Bronchial epithelial cell (primary cell): ENCODE measurements around the gene CC2D2B. TPM values are rescaled to one million over a fixed set of nuclear protein-coding genes. Genes with fewer than 3 reads are reported as not detected.

Source experiments
- DNase-seq: peaks from one replicate; pipeline ENCODE4 v3.0.0-alpha.2; 2010; ENCODE audit warnings: low read depth
- FAIRE-seq: peaks from 2 replicates; lab custom pipeline; 2011; peaks lifted over from hg19 to GRCh38; lab: Jason Lieb, UNC
- H3K27me3 ChIP-seq: 2 replicates; pipeline ENCODE4 v1.5.1; 2011; ENCODE audit warnings: low read length; ENCODE audit not compliant: control insufficient read depth, insufficient read depth
- H3K36me3 ChIP-seq: 2 replicates; pipeline ENCODE4 v1.5.1; 2011; ENCODE audit warnings: low read length; ENCODE audit not compliant: control insufficient read depth, insufficient read depth
- H3K4me3 ChIP-seq: 2 replicates; pipeline ENCODE4 v1.5.1; 2011; ENCODE audit warnings: mild to moderate bottlenecking, low read depth, low read length, control low read depth
- total RNA-seq: library from RNA; depleted of rRNA; stranded (reverse); fragments of >200 nt; gene quantifications from 2 replicates; pipeline ENCODE4 v1.2.1, GENCODE V29; 2014
- TF ChIP-seq, protein P1 (sequence below): IDR thresholded peaks from 2 replicates; pipeline ENCODE4 v1.5.1; 2011; ENCODE audit warnings: mild to moderate bottlenecking, moderate library complexity, low read length, control low read depth, inconsistent platforms; ENCODE audit not compliant: insufficient read depth, severe bottlenecking

Gene CC2D2B
- total RNA-seq, 1 donor from 2014 or later, result not detected

DNA sequence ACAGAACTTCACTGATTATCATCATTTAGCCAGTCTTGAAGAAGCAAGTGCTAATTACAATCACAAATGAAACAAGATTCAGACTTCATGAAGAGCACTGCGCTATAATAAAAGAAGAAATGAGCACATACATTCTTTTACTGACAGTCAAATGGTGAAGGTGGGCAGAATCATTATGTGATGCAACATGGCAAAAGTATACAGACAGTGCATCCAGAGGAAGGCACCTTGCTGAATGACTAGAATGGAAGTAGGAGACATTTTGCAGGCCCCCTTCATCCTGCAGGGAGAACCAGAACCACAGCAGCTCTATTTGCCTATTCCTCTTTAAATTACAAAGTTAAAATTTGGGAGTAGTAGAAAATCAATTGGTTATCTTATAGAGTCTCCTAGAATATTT lies 31.0 kb upstream of the CC2D2B start:
- FAIRE-seq (no peak), DNase-seq (no peak)
- H3K4me3 ChIP-seq, result no peak overlapping the region
- H3K27me3 ChIP-seq, result no peaks in the 10 kb centered on the region
- peaks cover 1% of the 10 kb centered on the region for H3K36me3 ChIP-seq
- TF ChIP-seq, protein P1, sequence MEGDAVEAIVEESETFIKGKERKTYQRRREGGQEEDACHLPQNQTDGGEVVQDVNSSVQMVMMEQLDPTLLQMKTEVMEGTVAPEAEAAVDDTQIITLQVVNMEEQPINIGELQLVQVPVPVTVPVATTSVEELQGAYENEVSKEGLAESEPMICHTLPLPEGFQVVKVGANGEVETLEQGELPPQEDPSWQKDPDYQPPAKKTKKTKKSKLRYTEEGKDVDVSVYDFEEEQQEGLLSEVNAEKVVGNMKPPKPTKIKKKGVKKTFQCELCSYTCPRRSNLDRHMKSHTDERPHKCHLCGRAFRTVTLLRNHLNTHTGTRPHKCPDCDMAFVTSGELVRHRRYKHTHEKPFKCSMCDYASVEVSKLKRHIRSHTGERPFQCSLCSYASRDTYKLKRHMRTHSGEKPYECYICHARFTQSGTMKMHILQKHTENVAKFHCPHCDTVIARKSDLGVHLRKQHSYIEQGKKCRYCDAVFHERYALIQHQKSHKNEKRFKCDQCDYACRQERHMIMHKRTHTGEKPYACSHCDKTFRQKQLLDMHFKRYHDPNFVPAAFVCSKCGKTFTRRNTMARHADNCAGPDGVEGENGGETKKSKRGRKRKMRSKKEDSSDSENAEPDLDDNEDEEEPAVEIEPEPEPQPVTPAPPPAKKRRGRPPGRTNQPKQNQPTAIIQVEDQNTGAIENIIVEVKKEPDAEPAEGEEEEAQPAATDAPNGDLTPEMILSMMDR, result no peak

DNA sequence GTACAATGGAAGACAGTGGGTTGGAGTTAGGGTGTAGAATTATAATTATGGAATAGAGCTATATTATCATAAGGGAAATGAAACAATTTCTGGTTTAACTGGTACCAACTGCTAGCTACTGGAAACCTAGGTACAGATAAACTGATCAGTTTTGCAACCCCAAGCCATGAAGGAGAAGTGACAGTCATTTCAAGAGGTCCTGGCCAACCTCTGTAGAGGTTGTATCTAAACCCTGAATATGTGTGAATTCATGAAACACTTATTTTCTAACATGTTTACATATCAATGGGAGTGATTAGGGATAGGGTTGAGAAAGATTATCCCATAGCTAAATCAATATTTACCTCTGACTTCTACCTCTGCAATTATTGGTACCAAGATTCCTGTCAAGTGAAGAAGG lies 29.9 kb upstream of the CC2D2B start:
- DNase-seq, result no peak
- TF ChIP-seq, protein P1, result no peak
- no peak overlapping the region for H3K4me3 ChIP-seq
- no peaks in the 10 kb centered on the region for H3K27me3 ChIP-seq
- H3K36me3 ChIP-seq, result peaks cover 1% of the 10 kb centered on the region
- no peak for FAIRE-seq

DNA sequence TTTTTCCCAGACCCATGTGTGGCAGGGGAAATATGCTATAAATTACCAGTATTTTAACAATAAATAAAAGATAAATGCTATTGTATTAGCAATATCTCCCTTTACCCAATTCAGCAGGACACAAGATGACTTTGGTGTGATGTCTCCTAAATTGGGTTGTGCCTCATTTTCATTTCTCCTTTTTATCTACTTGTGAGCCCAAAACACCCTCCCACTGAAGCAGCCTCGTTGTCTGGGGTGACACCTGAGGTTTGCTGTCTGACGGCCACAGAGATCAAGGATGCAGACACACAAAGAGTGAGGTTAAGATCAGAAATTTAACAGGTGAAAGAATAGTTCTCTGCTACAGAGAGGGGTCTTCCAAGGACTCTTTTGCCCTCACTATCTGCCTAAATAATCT lies 27.1 kb upstream of the CC2D2B start:
- no peaks in the 10 kb centered on the region for H3K27me3 ChIP-seq
- no peak for FAIRE-seq

DNA sequence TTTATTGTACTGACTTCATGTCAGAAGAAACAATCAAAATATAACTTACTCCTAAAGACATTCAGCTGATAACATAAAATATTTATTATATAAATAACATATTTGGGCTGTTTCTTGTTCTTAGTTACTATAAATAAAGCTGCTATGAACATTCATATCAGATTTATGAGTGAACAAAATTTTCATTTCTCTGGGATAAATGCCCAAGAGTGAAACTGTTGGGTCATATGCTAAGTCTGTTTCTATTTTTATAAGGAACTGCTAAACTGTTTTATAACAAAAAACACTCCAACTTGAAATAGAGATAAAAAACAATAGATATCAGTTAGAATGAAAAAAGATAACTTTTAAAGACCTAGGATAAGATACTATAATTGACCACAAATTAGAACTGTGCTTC lies 26.5 kb upstream of the CC2D2B start:
- DNase-seq (no peak), FAIRE-seq (no peak)

More for the DNA sequence above, 27.1 kb upstream of the CC2D2B start:
- TF ChIP-seq, protein P1, result no peak
- no peak for DNase-seq
- Histone ChIP-seq H3K4me3 (no peak overlapping the region), H3K36me3 (no peaks in the 10 kb centered on the region)

DNA sequence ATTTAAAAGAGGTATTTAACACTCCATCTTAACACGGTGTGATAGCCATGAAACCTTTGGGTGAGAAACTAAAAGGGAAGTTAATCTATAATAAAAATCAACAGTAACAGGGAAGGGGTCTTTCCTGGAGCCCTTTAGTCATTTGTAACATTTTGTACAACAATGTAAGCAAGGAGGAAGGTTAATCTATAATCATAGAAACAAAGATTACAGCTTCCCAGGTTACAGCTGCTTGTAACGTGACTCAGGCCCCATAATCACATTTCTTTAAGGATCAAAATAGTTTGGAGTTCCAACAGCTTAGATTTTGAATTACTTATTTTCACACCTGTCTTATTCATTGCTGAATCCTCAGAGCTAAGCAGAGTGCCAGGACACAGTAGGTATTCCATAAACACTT lies 17.9 kb upstream of the CC2D2B start:
- FAIRE-seq, result no peak

More for the DNA sequence above, 26.5 kb upstream of the CC2D2B start:
- Histone ChIP-seq H3K27me3 (no peaks in the 10 kb centered on the region), H3K36me3 (no peaks in the 10 kb centered on the region), H3K4me3 (no peak overlapping the region)
- TF ChIP-seq, protein P1, result no peak

More for the DNA sequence above, 17.9 kb upstream of the CC2D2B start:
- Histone ChIP-seq H3K4me3 (no peak overlapping the region), H3K36me3 (no peaks in the 10 kb centered on the region), H3K27me3 (no peaks in the 10 kb centered on the region)
- TF ChIP-seq, protein P1, result no peak
- DNase-seq, result no peak
